ENCODE results near the gene VCL. TPM values are rescaled to one million over a fixed set of nuclear protein-coding genes. Genes with fewer than 3 reads are reported as not detected.

VCL gene
- total RNA-seq, result 100 to 1,000 TPM in 1 of 4 donors, 10 to 100 TPM in 3; 64.1 to 113 (median 73.4) TPM

GRCh38 chr10:73997787-73998622, at the start of gene VCL:
TSS of gene VCL (plus strand) at chr10:73998116. CDS start at chr10:73998208, 92 bp downstream.
- TF ChIP-seq CTCF (IDR thresholded peaks at IDR 0.05; ENCODE audit: low read depth), result no peak

GRCh38 chr10:73948947-73949633, 48.8 kb upstream of the VCL start:
- no peak for TF ChIP-seq CTCF (IDR thresholded peaks at IDR 0.05; ENCODE audit: low read depth)

- no peak for TF ChIP-seq CTCF (IDR thresholded peaks at IDR 0.05; ENCODE audit: low read depth)
Observed at GRCh38 chr10:73950155-73950948, 47.6 kb upstream of the VCL start.

GRCh38 chr10:73953665-73954064, 44.3 kb upstream of the VCL start:
- no peak for TF ChIP-seq CTCF (IDR thresholded peaks at IDR 0.05; ENCODE audit: low read depth)

GRCh38 chr10:73954737-73955136, 43.2 kb upstream of the VCL start:
- TF ChIP-seq CTCF (IDR thresholded peaks at IDR 0.05; ENCODE audit: low read depth), result no peak

- TF ChIP-seq CTCF (IDR thresholded peaks at IDR 0.05; ENCODE audit: low read depth), result no peak
Observed at GRCh38 chr10:73955719-73956118, 42.2 kb upstream of the VCL start.

Data from subcutaneous adipose tissue (tissue), 4 donors.